ENCODE results near the gene TSEN54. TPM values are rescaled to one million over a fixed set of nuclear protein-coding genes. Genes with fewer than 3 reads are reported as not detected.

TSEN54 gene
- total RNA-seq, 1 experiment from 2014 or later = 87.3 TPM

DNA sequence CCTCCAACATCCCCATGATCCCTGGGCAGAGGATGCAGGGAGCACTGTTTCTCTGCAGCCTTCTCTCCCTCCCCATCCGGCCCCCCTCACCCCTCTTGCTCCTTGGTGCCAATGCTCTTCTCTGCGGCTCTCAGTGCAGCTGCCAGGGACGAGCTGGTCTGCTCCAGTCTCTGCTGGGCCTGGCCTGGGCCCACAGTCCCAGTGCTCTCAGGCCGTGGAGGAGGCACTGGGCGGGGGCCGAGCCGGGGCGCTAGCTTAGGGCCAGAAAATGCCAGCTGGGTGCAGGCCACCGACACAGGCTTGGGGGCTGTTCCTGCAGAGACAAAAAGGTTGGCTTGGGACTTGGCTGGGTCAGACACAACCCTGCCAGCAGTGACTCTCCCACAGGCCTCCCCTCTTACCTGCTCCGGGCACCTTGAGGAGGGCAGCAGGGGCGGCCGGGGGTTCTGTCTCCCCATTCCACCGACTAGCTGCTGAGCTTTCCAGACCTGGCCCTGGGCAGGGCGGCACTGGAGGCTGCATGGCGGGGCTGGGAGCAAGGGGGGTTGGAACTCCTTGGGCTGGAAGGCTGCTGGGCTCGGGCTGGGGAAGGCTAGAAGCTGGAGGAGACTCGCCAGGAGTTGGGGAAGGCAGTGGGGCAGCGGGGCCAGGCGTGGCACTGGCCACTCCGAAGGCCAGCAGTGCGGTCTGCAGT is 14.8 kb upstream of the TSEN54 start:
- H3K9me3 ChIP-seq (ENCODE audit: control insufficient read depth in 1 of 2, insufficient read depth in 1 of 2, low read depth in 1 of 2, low read length in 2 of 2) = no peaks in the 10 kb centered on the region
- no peak overlapping the region; the same call in 1 of the 2 replicates for H3K27ac ChIP-seq (ENCODE audit: low read depth, low read length)
- POLR2A ChIA-PET = no interaction called here
- no peaks in the 10 kb centered on the region for H4K20me1 ChIP-seq (ENCODE audit: insufficient read depth)
- H3K9ac ChIP-seq (ENCODE audit: low read length) = no peak overlapping the region
- no peaks in the 10 kb centered on the region for H3K9me2 ChIP-seq (ENCODE audit: insufficient read depth)
- RAD21 ChIA-PET (ENCODE audit: low non-redundant PET in 1 of 2, low total read pairs in 2 of 2, uncharacterized antibody in 2 of 2, unreplicated experiment in 2 of 2) = no interaction called here
- H3K4me2 ChIP-seq (ENCODE audit: low read length) = no peak overlapping the region
- H2AFZ ChIP-seq (ENCODE audit: low read depth, low read length, poor library complexity, severe bottlenecking) = no peak overlapping the region
- no peaks in the 10 kb centered on the region for H3K4me1 ChIP-seq (ENCODE audit: control insufficient read depth in 1 of 2, insufficient read depth in 2 of 2, low read length in 2 of 2)
- ATAC-seq (no peak), DNase-seq (ENCODE audit: low read depth, low spot score) (no peak)
- TF ChIP-seq YY1 (IDR thresholded peaks at IDR 0.05; ENCODE audit: extremely low read depth, insufficient replicate concordance, low read depth, low read length) = no peak
- TF ChIP-seq REST (IDR thresholded peaks at IDR 0.05; ENCODE audit: low read depth) = no peak
- no peak for TF ChIP-seq ZFX (IDR thresholded peaks at IDR 0.05)
- no peak for TF ChIP-seq ZNF274 (IDR thresholded peaks at IDR 0.05; ENCODE audit: low read depth, low read length)
- no peak for TF ChIP-seq CBX3 (IDR thresholded peaks at IDR 0.05; ENCODE audit: low read depth)
- TF ChIP-seq SRF (IDR thresholded peaks at IDR 0.05; ENCODE audit: low read depth) = no peak
- TF ChIP-seq, protein P1, sequence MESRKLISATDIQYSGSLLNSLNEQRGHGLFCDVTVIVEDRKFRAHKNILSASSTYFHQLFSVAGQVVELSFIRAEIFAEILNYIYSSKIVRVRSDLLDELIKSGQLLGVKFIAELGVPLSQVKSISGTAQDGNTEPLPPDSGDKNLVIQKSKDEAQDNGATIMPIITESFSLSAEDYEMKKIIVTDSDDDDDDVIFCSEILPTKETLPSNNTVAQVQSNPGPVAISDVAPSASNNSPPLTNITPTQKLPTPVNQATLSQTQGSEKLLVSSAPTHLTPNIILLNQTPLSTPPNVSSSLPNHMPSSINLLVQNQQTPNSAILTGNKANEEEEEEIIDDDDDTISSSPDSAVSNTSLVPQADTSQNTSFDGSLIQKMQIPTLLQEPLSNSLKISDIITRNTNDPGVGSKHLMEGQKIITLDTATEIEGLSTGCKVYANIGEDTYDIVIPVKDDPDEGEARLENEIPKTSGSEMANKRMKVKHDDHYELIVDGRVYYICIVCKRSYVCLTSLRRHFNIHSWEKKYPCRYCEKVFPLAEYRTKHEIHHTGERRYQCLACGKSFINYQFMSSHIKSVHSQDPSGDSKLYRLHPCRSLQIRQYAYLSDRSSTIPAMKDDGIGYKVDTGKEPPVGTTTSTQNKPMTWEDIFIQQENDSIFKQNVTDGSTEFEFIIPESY (IDR thresholded peaks at IDR 0.05; ENCODE audit: extremely low read depth, insufficient replicate concordance, low read length) = no peak
- no peak for TF ChIP-seq JUND (IDR thresholded peaks at IDR 0.05)
- no peak for TF ChIP-seq CTCF (IDR thresholded peaks at IDR 0.05 in 2 of 3, conservative IDR thresholded peaks at IDR 0.05 in 1 of 3; ENCODE audit: borderline replicate concordance in 1 of 3, insufficient read depth in 1 of 3, low read depth in 2 of 3, low read length in 2 of 3)
- TF ChIP-seq EZH2 (IDR thresholded peaks at IDR 0.05) = no peak
- TF ChIP-seq ELF1 (IDR thresholded peaks at IDR 0.05; ENCODE audit: borderline replicate concordance, low read depth) = no peak
- TF ChIP-seq TCF7L2 (IDR thresholded peaks at IDR 0.05; ENCODE audit: borderline replicate concordance, extremely low read depth, insufficient read depth, insufficient read length) = no peak
- no peak for TF ChIP-seq RAD21 (IDR thresholded peaks at IDR 0.05; ENCODE audit: low read depth)
- TF ChIP-seq, protein P2, sequence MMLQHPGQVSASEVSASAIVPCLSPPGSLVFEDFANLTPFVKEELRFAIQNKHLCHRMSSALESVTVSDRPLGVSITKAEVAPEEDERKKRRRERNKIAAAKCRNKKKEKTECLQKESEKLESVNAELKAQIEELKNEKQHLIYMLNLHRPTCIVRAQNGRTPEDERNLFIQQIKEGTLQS (IDR thresholded peaks at IDR 0.05) = no peak
- no peak for TF ChIP-seq SIN3A (IDR thresholded peaks at IDR 0.05; ENCODE audit: low read depth)
- no peak for TF ChIP-seq POLR2AphosphoS5 (IDR thresholded peaks at IDR 0.05; ENCODE audit: low read depth, low read length)
- TF ChIP-seq POLR2A (IDR thresholded peaks at IDR 0.05; ENCODE audit: borderline replicate concordance, extremely low read depth, insufficient read depth, insufficient read length) = no peak
- TF ChIP-seq EZH2phosphoT487 (IDR thresholded peaks at IDR 0.05; ENCODE audit: borderline replicate concordance) = no peak
- no peak for TF ChIP-seq MAX (IDR thresholded peaks at IDR 0.05)
- no peak for TF ChIP-seq FOSL1 (IDR thresholded peaks at IDR 0.05; ENCODE audit: low read depth)
- intact Hi-C loops (cut with micrococcal nuclease) = no loop called here
- peaks cover 18 to 22% of the 10 kb centered on the region in 2 experiments; a peak in 3 of 4 replicates for H3K36me3 ChIP-seq (ENCODE audit: control insufficient read depth in 1 of 2, insufficient read depth in 2 of 2, low read length in 2 of 2)
- no peaks in the 10 kb centered on the region for H3K27me3 ChIP-seq (ENCODE audit: insufficient read depth, low read length)
- H3K79me2 ChIP-seq (ENCODE audit: insufficient read depth, low read length) = no peaks in the 10 kb centered on the region
- CTCF ChIA-PET = no interaction called here
- H3K4me3 ChIP-seq (replicated peaks in 1 of 2; ENCODE audit: low read depth in 1 of 2, low read length in 2 of 2) = no peak overlapping the region
- BruUV-seq (replicated peaks) = no TSS peak
